HG03159 (cell line): ENCODE measurements around the gene CDC23.
"Not testable (repeated sequence)": the region's sequence is repeated elsewhere in the genome, so short reads cannot be mapped to it uniquely, and the experiment has no call there.

Experiments
- ATAC-seq: cut with Tn5 transposase; IDR thresholded peaks from one replicate; pipeline ENCODE4 v1.9.1; 2021; ENCODE audit warnings: mild to moderate bottlenecking, moderate library complexity; ENCODE audit not compliant: unreplicated experiment

CDC23 gene

DNA sequence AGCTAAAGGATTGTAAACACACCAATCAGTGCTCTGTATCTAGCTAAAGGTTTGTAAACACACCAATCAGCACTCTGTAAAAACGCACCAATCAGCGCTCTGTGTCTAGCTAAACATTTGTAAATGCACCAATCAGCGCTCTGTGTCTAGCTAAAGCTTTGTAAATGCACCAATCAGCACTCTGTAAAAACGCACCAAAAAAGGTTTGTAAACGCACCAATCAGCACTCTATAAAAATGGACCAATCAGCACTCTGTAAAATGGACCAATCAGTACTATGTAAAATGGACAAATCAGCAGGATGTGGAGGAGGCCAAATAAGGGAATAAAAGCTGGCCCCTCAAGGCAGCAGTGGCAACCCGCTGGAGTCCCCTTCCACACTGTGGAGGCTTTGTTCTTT is 69.5 kb downstream of the CDC23 start:
- not testable (repeated sequence) for ATAC-seq

DNA sequence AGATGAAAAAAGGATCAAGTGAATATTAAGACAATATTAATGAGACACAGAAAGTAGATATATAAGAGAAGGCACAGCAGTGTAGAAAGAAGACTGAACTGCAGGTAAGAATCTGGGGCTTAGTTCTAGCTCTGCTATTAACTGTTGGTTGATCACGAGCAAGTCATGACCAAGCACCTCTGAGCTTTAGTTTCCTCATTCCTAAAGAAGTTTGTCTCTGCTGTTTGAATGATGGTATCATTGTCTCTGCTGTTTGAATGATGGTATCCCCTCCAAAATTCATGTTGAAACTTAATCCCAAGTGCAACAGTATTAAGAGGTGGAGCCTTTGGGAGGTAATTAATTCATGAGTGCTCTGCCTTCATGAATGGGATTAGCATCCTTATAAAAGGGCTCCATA is 71.4 kb downstream of the CDC23 start:
- ATAC-seq = no peak

GRCh38 chr5:138140268-138140667 is 72.9 kb downstream of the CDC23 start:
- no peak for ATAC-seq

DNA sequence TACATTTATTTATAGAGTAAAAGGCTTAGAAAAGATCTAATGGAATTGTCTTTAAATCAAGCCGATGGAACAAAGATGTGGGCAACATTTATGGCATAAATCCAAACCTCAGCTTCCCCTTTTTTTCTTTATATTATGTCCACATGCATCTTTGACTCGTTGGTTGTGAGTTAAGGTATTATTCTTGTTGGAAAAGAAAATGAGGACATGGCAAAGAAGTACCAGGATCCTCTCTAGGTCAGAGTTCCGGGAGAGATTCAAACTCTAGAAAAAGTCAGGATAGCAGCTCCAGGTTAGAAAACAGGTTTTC is 73.4 kb downstream of the CDC23 start:
- ATAC-seq = no peak

DNA sequence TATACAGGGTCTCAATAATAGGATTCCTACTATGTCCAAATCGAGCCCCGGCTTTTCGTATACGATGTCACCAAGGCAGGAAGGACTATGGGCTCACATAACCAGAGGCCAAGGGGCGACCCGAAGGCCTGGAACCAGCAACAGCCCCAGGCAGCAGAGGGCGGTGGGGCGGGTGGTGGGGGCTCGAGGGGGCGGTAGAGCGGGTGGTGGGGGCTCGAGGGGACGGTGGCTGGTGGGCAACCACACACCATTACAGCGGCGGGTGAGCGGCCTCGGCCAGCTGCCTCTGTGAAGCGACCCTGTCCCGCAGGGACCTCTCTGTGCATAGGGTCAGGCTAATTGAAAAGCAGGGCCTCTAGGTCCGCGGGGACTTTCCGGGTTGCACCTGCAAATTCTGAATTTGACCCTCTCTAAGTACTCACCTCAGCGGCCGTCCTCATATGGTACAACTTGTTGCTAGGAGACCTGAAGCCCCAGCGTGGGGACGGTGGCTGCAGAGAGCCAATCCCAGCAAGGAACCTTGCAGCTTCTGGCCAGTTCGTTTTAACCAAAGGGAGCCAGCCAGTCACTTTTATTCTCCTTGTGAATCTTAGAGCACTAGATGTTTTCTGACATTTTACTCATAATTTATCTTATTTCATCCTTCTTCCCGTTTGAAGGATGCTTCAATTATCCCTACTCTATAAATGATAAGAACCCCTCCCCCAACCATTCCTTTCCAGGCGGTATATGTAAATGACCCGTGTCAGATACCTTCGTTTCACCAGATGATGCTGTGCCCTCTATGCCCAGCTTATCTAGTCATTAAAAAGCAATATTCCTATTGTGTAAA is 74.0 kb downstream of the CDC23 start, which contains the start of gene NME5:
Gene NME5, minus strand, starts transcription at position 480 of the 832 bp plus-strand sequence. CDS start 648 bp downstream, outside the sequence.
- peak; percentile 67 for ATAC-seq
